NCI-H524 (cell line): ENCODE measurements around the gene SDCCAG8.
A peak's percentile ranks its signal among the peaks of the same experiment; 100 is the strongest.

ENCODE experiments used
- DNase-seq, 2 experiments: peaks; one replicate each; lab custom pipeline; 2025; lab: John Stamatoyannopoulos, UW

The SDCCAG8 gene

GRCh38 chr1:243483952-243484351 is 228.1 kb downstream of the SDCCAG8 start:
- no peak for DNase-seq

DNA sequence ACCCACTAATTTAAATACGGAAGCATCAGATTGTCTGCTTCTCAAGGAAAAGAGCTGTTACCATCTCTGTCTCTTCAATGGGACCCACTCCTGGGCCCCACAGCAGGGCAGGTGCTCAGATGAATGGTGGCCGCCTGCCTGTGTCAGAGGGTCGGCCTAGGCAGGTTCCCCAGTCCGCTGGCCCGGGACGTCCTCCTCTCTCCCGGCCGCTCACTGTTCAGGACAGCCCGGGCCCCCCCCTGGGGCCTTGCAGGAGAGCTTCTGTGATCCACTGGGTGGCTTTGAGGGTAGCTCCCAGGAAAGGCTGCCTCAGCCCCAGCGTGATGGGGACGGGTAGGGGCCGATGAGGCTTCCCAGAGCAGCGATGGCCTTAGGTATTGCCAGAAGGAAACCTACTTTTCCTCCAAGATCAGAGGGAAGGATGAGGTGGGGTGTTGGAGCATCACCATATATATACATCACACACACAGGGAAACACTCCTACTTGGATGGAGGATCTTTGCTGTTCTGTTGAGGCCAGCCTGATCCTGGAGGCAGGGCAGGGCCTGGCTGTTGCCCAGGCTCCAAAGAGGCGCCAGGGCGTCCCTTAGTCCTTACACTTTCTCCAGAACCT is 231.3 kb downstream of the SDCCAG8 start:
- no peak for DNase-seq

DNA sequence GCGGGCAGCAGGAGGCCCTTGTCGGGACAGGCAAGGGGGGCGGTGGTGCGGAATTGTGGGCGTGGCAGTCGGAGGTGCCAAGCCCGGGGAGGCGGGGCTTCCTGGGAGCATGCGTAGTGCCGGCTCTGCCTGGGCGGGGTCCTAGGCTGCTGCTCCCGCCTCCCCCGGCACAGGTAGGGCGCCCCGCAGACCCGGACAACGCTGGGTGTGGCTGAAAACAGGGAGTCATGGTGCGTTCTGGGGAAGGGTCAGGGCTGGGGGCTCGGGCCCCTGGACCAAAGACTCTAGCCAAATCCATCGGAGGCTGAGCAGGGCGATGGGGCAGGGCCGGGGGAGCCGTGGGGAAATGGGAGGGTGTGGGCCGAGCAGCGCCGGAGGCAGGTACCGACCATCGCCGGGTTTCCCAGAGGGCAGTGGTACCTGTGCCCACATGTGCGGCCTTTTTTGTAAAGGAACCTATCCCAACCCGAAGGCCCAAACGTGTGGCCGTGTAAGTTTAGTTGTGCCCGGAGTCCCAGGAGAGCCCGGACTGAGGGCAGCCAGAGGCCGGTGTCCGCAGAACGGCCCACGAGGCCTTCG is 231.9 kb downstream of the SDCCAG8 start:
- no peak for DNase-seq

GRCh38 chr1:243488459-243489157 is 232.8 kb downstream of the SDCCAG8 start:
- DNase-seq: peak in 1 of 2 experiments; percentile 60

GRCh38 chr1:243489158-243489527 is 233.3 kb downstream of the SDCCAG8 start:
- no peak for DNase-seq

- peak in 1 of 2 experiments; percentile 28 for DNase-seq
Measured at GRCh38 chr1:243489681-243490546, 234.1 kb downstream of the SDCCAG8 start.

GRCh38 chr1:243490748-243491686 is 235.2 kb downstream of the SDCCAG8 start:
- DNase-seq: peak in 1 of 2 experiments; percentile 39

DNA sequence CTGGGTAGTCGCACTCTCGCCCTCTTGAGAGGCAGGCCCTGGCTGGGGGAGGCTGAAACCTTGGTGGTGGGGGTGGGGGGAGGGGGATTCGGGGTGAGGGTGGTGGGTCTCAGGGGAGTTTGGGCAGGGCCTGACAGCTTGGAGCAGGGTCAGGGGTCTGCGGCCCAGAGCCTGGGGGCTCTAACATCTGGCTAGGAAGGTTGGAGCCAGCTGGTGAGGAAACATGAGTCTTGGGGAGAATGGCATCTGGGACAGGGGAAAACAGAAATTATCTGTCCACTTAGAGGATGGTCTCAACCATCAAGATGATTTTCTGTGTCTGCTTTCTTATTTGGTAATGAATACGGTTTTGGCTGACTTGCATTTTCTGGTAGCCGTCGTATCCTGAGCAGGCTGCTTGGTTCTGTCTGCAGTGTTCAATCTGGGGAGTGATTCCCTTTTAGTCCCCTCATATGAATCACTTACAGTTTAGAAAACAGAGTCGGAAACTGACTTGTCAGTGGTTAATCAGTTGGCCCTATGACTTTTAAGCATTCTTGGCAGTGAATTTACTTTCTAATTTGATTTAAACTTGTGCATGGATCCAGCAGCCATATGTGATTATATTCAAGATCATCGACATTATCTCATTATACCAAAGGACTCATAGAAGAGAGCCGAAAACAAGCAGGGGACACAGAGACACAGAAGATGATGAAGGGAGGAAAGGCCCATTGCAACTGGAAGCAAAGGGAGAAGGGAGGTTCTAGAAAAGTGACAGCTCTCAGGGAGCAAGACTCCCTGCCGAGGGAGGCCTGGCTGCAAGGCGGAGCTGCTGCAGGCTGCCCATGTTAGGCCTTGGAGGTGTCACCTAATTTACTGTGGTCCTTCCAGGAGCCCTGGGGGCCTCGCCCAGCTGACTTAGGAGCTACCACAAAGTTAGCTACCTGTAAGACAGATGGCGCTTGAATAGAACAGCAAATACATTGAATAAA is 237.6 kb downstream of the SDCCAG8 start:
- DNase-seq: peak; percentile 22 to 74

DNA sequence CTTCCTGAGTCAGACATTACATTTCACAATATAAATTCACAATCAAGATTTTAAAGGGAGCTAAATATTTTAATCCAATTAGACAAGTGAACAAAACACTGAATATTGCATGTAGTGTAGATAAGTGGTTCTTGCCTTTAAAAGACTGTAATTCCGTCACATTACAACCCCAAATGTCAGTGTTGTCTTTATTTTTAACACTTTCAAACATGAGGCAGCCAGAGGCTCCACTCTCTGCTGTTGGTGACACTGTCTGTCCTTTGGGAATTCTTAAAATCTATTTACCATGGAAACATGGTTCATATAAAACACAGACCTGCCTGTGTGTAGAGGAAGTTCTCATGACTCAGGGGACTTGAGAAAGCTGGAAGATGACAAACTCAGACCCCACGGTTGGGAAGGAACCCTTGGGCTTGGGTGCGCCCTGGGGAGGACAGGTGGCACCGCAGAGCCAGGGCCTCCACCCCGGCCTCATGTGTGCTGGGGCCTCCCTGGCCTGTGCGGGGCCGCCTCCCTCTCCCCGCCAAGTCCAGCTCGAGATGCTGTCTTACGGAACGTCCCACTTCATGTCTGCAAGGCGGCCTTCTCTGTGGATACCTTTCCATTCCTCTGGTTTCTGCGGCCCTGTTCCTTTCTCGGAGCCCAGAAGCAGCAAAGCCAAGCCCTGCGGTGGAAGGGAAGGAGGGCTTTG is 239.0 kb downstream of the SDCCAG8 start:
- DNase-seq: no peak

DNA sequence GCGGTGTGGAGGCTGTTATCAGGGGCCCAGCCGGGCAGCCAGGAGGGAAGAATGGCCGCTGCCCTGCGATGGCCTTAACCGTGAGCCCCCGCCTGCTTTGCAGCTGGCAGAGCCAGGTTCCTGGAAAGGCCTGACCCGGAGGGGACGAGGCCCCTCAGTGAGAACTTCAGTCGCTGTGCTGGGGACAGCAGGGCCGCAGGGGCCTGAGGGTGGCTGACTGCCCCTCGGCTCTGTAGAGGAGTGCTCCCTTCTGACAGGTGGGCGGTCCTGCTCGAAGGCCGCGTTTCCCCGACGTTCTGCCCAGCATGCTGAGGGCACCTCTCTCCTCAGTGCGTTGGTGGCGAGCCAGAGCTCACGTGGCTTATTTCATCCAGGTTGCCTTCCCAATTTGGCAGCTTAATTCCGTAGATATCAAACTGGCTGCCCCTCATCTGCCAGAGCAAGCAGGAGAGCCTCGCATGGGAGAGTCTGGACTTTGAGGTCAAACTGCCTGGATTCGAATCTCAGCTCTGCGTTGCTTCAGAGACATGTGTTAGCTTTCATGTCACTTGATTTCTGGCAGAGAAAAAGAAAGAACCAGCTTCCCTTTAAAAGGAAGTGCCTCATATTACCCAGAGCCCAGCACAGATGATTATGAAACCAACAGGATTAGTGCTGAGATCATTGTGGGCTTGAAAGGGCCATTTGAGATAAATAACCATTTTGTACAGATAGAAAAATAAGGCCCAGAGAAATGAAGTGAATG is 239.8 kb downstream of the SDCCAG8 start:
- DNase-seq: peak in 1 of 2 experiments; percentile 50

DNA sequence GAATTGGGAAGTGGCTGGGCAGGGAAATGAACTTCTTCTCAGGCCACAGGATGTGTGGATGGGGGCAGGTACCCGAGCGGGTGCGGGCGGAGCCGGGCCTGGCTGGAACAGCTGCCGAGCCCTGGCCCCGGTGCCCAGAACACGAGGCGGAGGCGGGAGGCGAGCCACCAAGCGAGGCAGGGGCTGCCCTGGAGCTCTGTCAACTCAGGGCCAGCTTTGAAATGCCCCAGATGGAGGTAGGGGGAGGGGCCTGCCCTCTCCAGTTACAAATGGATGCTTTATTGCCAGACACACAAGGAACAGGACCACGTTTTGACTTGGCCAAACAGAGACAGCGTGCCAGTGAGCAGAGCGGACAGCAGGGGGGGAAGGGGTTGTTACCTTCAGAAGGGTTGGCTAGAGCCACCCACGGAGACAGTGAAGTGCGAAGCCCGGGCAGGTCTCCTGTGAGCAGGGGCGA is 240.4 kb downstream of the SDCCAG8 start:
- peak; percentile 61 to 83 for DNase-seq

GRCh38 chr1:243496806-243497205 is 241.0 kb downstream of the SDCCAG8 start:
- DNase-seq: no peak

- no peak for DNase-seq
Measured at GRCh38 chr1:243497939-243498681, 242.3 kb downstream of the SDCCAG8 start.

DNA sequence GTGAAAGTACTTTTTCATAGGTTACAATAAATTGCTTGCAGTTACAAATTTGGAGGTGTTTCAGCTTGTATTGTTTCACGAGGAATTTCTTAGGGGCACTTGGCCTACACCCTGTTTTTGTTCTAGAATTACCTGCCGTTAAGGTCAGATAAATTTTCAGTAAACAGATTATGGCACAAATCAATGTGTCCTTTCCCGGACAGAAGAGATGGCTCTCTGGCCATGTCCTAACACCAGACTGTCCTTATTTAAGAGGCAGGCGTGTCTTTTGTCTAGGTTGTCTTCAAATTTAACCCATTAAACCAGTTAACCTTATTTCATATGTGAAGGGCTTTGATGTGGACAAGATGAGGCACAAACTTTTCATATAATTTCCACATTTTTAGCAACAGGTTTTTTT is 243.4 kb downstream of the SDCCAG8 start:
- DNase-seq: no peak

GRCh38 chr1:243499711-243500110 is 243.9 kb downstream of the SDCCAG8 start:
- DNase-seq: no peak

- peak in 1 of 2 experiments; percentile 41 for DNase-seq
Measured at GRCh38 chr1:243500512-243500911, 244.7 kb downstream of the SDCCAG8 start.

DNA sequence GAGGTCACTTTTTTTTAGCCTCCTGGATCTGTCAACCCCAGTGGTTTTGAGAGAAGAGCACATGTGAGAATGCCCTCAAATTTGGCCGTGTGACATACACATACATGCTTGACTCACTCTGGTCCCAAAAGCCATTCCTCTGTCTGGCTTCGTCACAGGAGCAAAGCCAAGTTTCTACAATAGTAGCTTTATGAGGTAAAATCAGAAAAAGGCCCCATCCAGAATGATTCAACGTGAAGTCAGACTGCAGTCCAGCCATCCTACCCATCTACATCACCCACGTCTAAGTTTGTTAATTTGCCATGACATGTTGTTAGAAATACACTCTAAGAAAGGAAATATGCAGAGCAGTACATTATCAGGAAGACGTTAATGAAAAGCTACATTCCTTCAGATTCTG is 245.2 kb downstream of the SDCCAG8 start:
- DNase-seq: no peak

DNA sequence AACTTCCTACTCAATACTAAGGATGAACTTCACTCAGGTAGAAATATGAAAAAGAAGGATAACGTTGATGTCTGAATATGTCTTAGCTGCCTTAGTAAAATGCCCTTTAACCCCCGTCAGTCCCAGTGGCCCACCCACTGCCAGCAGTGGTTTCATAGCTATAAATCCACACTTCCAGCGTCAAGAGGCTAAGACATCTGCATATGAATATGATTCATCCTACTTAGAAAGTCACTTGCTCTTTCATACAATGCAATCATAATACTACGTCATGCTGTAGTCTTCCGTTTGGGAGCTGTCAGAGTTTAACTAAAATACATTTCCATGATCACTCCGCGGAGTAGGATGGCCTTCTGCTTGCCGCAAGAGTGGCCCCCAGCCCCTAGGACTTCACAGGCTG is 247.3 kb downstream of the SDCCAG8 start:
- peak in 1 of 2 experiments; percentile 45 for DNase-seq
